H9 (cell line): ENCODE results near the gene RWDD1. TPM values are rescaled to one million over a fixed set of nuclear protein-coding genes. Genes with fewer than 3 reads are reported as not detected.
A peak's percentile ranks its signal among the peaks of the same experiment; 100 is the strongest.

ENCODE experiments used
- DNase-seq: peaks from one replicate; pipeline ENCODE4 v3.0.0-alpha.2; 2017
- H2AFZ ChIP-seq: one replicate; pipeline ENCODE4 v1.6.1; 2013; ENCODE audit warnings: mild to moderate bottlenecking, low read length, control low read depth, moderate library complexity
- H2AK5ac ChIP-seq: 2 replicates; pipeline ENCODE4 v1.6.1; 2013; ENCODE audit warnings: low read length, control low read depth, mixed read lengths; ENCODE audit not compliant: insufficient read length
- H2BK120ac ChIP-seq: one replicate; pipeline ENCODE4 v1.6.1; 2013; ENCODE audit warnings: low read depth, mild to moderate bottlenecking, low read length, control low read depth, inconsistent platforms; ENCODE audit not compliant: poor library complexity, severe bottlenecking
- H2BK12ac ChIP-seq: 2 replicates; pipeline ENCODE4 v1.6.1; 2013; ENCODE audit warnings: low read length, control low read depth, mixed read lengths, low read depth; ENCODE audit not compliant: insufficient read length
- H2BK15ac ChIP-seq: 2 replicates; pipeline ENCODE4 v1.6.1; 2013; ENCODE audit warnings: low read depth, low read length, control low read depth
- H2BK20ac ChIP-seq: one replicate; pipeline ENCODE4 v1.6.1; 2013; ENCODE audit warnings: low read depth, mild to moderate bottlenecking, low read length, control low read depth, inconsistent platforms; ENCODE audit not compliant: poor library complexity, severe bottlenecking
- H2BK5ac ChIP-seq: 2 replicates; pipeline ENCODE4 v1.6.1; 2013; ENCODE audit warnings: low read length, control low read depth, mixed read lengths; ENCODE audit not compliant: insufficient read length
- H3K14ac ChIP-seq: 2 replicates; pipeline ENCODE4 v1.6.1; 2013; ENCODE audit warnings: low read length, control low read depth; ENCODE audit not compliant: insufficient read depth
- H3K18ac ChIP-seq: 2 replicates; pipeline ENCODE4 v1.6.1; 2013; ENCODE audit warnings: low read depth, mild to moderate bottlenecking, mixed read lengths, low read length, control low read depth; ENCODE audit not compliant: insufficient read length
- H3K23ac ChIP-seq: 2 replicates; pipeline ENCODE4 v1.6.1; 2013; ENCODE audit warnings: low read length, control low read depth, mixed read lengths, low read depth; ENCODE audit not compliant: insufficient read length
- H3K23me2 ChIP-seq: 2 replicates; pipeline ENCODE4 v1.6.1; 2013; ENCODE audit warnings: low read depth, mild to moderate bottlenecking, mixed read lengths, low read length, control low read depth; ENCODE audit not compliant: insufficient read length, poor library complexity, severe bottlenecking
- H3K27ac ChIP-seq: 2 replicates; pipeline ENCODE4 v1.5.1; 2013; ENCODE audit warnings: low read length, control low read depth, mixed read lengths, low read depth; ENCODE audit not compliant: insufficient read length
- H3K27me3 ChIP-seq: 2 replicates; pipeline ENCODE4 v1.6.1; 2013; ENCODE audit warnings: low read length, control low read depth, inconsistent platforms; ENCODE audit not compliant: insufficient read depth
- H3K4ac ChIP-seq: 2 replicates; pipeline ENCODE4 v1.6.1; 2013; ENCODE audit warnings: low read depth, mild to moderate bottlenecking, control low read depth, inconsistent platforms, low read length, moderate library complexity
- H3K4me1 ChIP-seq: 2 replicates; pipeline ENCODE4 v1.6.1; 2013; ENCODE audit warnings: low read length, control low read depth, inconsistent platforms; ENCODE audit not compliant: insufficient read depth
- H3K4me2 ChIP-seq: 2 replicates; pipeline ENCODE4 v1.6.1; 2013; ENCODE audit warnings: low read length, control low read depth, mixed read lengths; ENCODE audit not compliant: insufficient read length, insufficient read depth
- H3K56ac ChIP-seq: 2 replicates; pipeline ENCODE4 v1.6.1; 2013; ENCODE audit warnings: low read depth, mild to moderate bottlenecking, mixed read lengths, low read length, control low read depth; ENCODE audit not compliant: insufficient read length
- H3K79me1 ChIP-seq: 2 replicates; pipeline ENCODE4 v1.6.1; 2013; ENCODE audit warnings: low read depth, mild to moderate bottlenecking, moderate library complexity, low read length, control low read depth, inconsistent platforms; ENCODE audit not compliant: insufficient read depth, poor library complexity, severe bottlenecking
- H3K79me2 ChIP-seq: 2 replicates; pipeline ENCODE4 v1.6.1; 2013; ENCODE audit warnings: low read length, control low read depth, inconsistent platforms; ENCODE audit not compliant: insufficient read depth
- H3K9ac ChIP-seq: 2 replicates; pipeline ENCODE4 v1.6.1; 2013; ENCODE audit warnings: low read length, control low read depth, mixed read lengths; ENCODE audit not compliant: insufficient read length; ENCODE audit errors: extremely low read depth
- H3K9me3 ChIP-seq: one replicate; pipeline ENCODE4 v1.6.1; 2013; ENCODE audit warnings: low read depth, low read length, inconsistent platforms; ENCODE audit not compliant: control insufficient read depth
- H3T11ph ChIP-seq: one replicate; pipeline ENCODE4 v1.6.1; 2013; ENCODE audit warnings: mild to moderate bottlenecking, low read length, control low read depth, inconsistent platforms
- H4K20me1 ChIP-seq: one replicate; pipeline ENCODE4 v1.6.1; 2013; ENCODE audit not compliant: control insufficient read depth, insufficient read length, insufficient read depth
- H4K5ac ChIP-seq: 2 replicates; pipeline ENCODE4 v1.6.1; 2013; ENCODE audit warnings: low read depth, mild to moderate bottlenecking, mixed read lengths, low read length, control low read depth; ENCODE audit not compliant: insufficient read length
- H4K8ac ChIP-seq: replicated peaks from 2 replicates; pipeline ENCODE4 v1.6.1; 2013; ENCODE audit warnings: low read length, control low read depth, mixed read lengths, low read depth; ENCODE audit not compliant: insufficient read length
- H4K91ac ChIP-seq: 2 replicates; pipeline ENCODE4 v1.6.1; 2013; ENCODE audit warnings: low read depth, mild to moderate bottlenecking, moderate library complexity, mixed read lengths, low read length, control low read depth; ENCODE audit not compliant: insufficient read length
- H3K27ac Mint-ChIP-seq, 3 experiments: 2 replicates in 2 of 3; 3 replicates in 1 of 3; pipeline ENCODE4 v1.8.0; 2020 to 2021; ENCODE audit warnings: mixed read lengths in 3 of 3, mild to moderate bottlenecking in 1 of 3, moderate library complexity in 1 of 3
- H3K27me3 Mint-ChIP-seq: 2 replicates; pipeline ENCODE4 v1.8.0; 2021; ENCODE audit warnings: low read depth, mild to moderate bottlenecking, moderate library complexity, mixed read lengths
- H3K36me3 Mint-ChIP-seq, 3 experiments: 2 replicates in 2 of 3; 3 replicates in 1 of 3; pipeline ENCODE4 v1.8.0; 2020 to 2021; ENCODE audit warnings: low read depth in 3 of 3, mixed read lengths in 3 of 3; ENCODE audit not compliant: insufficient read depth in 1 of 3
- H3K4me1 Mint-ChIP-seq, 2 experiments: 2 replicates each; pipeline ENCODE4 v1.8.0; 2020; ENCODE audit warnings: mixed read lengths in 2 of 2
- H3K4me3 Mint-ChIP-seq, 2 experiments: 2 replicates in 1 of 2; 3 replicates in 1 of 2; pipeline ENCODE4 v1.8.0; 2020 to 2021; ENCODE audit warnings: mild to moderate bottlenecking in 2 of 2, mixed read lengths in 2 of 2, moderate library complexity in 1 of 2
- H3K9me3 Mint-ChIP-seq, 2 experiments: 2 replicates in 1 of 2; 3 replicates in 1 of 2; pipeline ENCODE4 v1.8.0; 2020; ENCODE audit warnings: mild to moderate bottlenecking in 2 of 2, mixed read lengths in 2 of 2, moderate library complexity in 1 of 2
- CTCF ChIP-seq: fragments of 200-600 bp; sonication (generic); conservative IDR thresholded peaks from 3 replicates; pipeline ENCODE4 v1.8.0; 2021; ENCODE audit warnings: antibody characterized with exemption, mild to moderate bottlenecking
- WGBS: extraction: QIAGEN DNeasy Blood & Tissue Kit; methylation state at CpG from one replicate; pipeline ENCODE4 v1.1.7; 2013; ENCODE audit warnings: missing lambda C conversion rate, low lambda C conversion rate, mixed read lengths; ENCODE audit not compliant: insufficient read length; ENCODE audit errors: extremely low coverage; 5-methylcytosine and 5-hydroxymethylcytosine counted together
- total RNA-seq: library from RNA; stranded (reverse); gene quantifications from 2 replicates; pipeline ENCODE4 v1.2.1, GENCODE V29; 2021

The RWDD1 gene
- total RNA-seq, 1 experiment from 2014 or later: 42.0 TPM

DNA sequence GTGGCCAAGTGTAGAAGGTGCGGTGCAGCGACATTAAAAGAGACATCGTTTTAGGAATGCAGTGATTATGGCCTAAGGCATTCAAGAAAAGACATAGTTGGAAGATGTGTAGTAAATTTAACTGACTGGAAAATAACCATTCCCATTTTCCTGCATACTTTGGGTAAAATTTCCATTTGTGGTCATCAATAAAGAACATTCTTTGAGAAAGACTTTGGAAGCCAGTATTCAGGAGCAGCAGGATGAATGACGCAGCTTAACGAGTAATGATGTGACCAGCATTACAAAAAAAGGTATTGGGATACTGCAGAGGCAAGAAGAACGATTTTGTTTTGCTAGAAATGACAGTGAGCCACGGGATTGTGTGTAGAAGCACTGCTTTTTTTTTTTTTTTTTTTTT is 7.0 kb upstream of the RWDD1 start:
- H4K5ac ChIP-seq: no peak overlapping the region
- H3K9me3 Mint-ChIP-seq: no peaks in the 10 kb centered on the region
- no peak overlapping the region for H4K8ac ChIP-seq
- no peaks in the 10 kb centered on the region for H3K79me2 ChIP-seq
- H3K36me3 Mint-ChIP-seq: no peaks in the 10 kb centered on the region
- H3K4me3 Mint-ChIP-seq: no peak overlapping the region
- H3K27me3 Mint-ChIP-seq: peaks cover 12% of the 10 kb centered on the region
- H2BK5ac ChIP-seq: no peak overlapping the region
- H3K27ac ChIP-seq: no peak overlapping the region
- H3K79me1 ChIP-seq: no peaks in the 10 kb centered on the region
- no peak for TF ChIP-seq CTCF
- no peak overlapping the region for H2AK5ac ChIP-seq
- H4K20me1 ChIP-seq: no peaks in the 10 kb centered on the region
- DNase-seq: no peak
- no peak overlapping the region for H3K18ac ChIP-seq
- H2BK120ac ChIP-seq: no peak overlapping the region
- H3K9me3 ChIP-seq: no peaks in the 10 kb centered on the region
- no peak overlapping the region for H3T11ph ChIP-seq
- H3K23ac ChIP-seq: no peak overlapping the region
- peaks cover 3% of the 10 kb centered on the region in 2 experiments; a peak in 2 of 4 replicates for H3K4me1 Mint-ChIP-seq
- H2BK12ac ChIP-seq: no peak overlapping the region
- no peaks in the 10 kb centered on the region for H3K27me3 ChIP-seq
- no peak overlapping the region for H2BK20ac ChIP-seq
- no peak overlapping the region for H3K9ac ChIP-seq
- H4K91ac ChIP-seq: no peak overlapping the region
- H3K4ac ChIP-seq: no peak overlapping the region
- no peaks in the 10 kb centered on the region for H3K4me1 ChIP-seq
- no peak overlapping the region for H2BK15ac ChIP-seq
- H3K23me2 ChIP-seq: no peaks in the 10 kb centered on the region
- no CpG with 5 or more reads among the region's 7 CpGs for WGBS
- no peak overlapping the region for H3K14ac ChIP-seq
- H2AFZ ChIP-seq: no peak overlapping the region
- H3K56ac ChIP-seq: no peak overlapping the region
- H3K4me2 ChIP-seq: no peak overlapping the region
- 0 out of 7 replicates have a peak overlapping the region, but pooled peaks of 1 of the 3 experiments have one; percentile 40 for H3K27ac Mint-ChIP-seq
